NB4 (cell line): Measurements from ENCODE around the gene RTF2.

Experiments used
- DNase-seq: peaks from one replicate; pipeline ENCODE4 v3.0.0; 2010; ENCODE audit warnings: low read depth
- H3K4me3 ChIP-seq: one replicate; pipeline ENCODE4 v1.5.1; 2011; ENCODE audit warnings: mild to moderate bottlenecking, low read depth, low read length, moderate library complexity
- CTCF ChIP-seq: IDR thresholded peaks from one replicate; pipeline ENCODE4 v1.5.1; 2012; ENCODE audit warnings: low read depth, low read length
- MAX ChIP-seq: IDR thresholded peaks from 2 replicates; pipeline ENCODE4 v1.6.1; 2011; ENCODE audit warnings: low read depth, low read length
- MYC ChIP-seq: IDR thresholded peaks from 2 replicates; pipeline ENCODE4 v1.6.1; 2011; ENCODE audit warnings: low read depth, low read length
- POLR2A ChIP-seq: IDR thresholded peaks from 2 replicates; pipeline ENCODE4 v1.6.1; 2011; ENCODE audit warnings: mild to moderate bottlenecking; ENCODE audit not compliant: insufficient read length; ENCODE audit errors: extremely low read depth

Gene RTF2

GRCh38 chr20:56428410-56428809 lies 40.0 kb upstream of the RTF2 start:
- no peak for DNase-seq
- TF ChIP-seq POLR2A (no peak), MYC (no peak), CTCF (no peak), MAX (no peak)
- H3K4me3 ChIP-seq = no peak overlapping the region

- no peak for DNase-seq
- no peak overlapping the region for H3K4me3 ChIP-seq
- no peak for TF ChIP-seq MAX
Observed at GRCh38 chr20:56428881-56429280, 39.5 kb upstream of the RTF2 start.

- no peak for TF ChIP-seq MYC
- no peak for TF ChIP-seq CTCF
- peak; percentile 21; the same call in 1 of the 2 replicates for TF ChIP-seq MAX
- no peak for TF ChIP-seq POLR2A
- DNase-seq = peak; percentile 63
- no peak overlapping the region for H3K4me3 ChIP-seq
Observed at GRCh38 chr20:56429502-56429901, 38.9 kb upstream of the RTF2 start.

GRCh38 chr20:56429941-56430340 lies 38.5 kb upstream of the RTF2 start:
- DNase-seq = peak; percentile 21
- TF ChIP-seq MAX (no peak), MYC (no peak)
- H3K4me3 ChIP-seq = no peak overlapping the region

- TF ChIP-seq POLR2A (no peak), MAX (no peak), MYC (no peak), CTCF (no peak)
- no peak overlapping the region for H3K4me3 ChIP-seq
- DNase-seq = no peak
Observed at GRCh38 chr20:56430461-56430860, 38.0 kb upstream of the RTF2 start.

- TF ChIP-seq CTCF = no peak
- no peak for TF ChIP-seq MYC
- no peak for TF ChIP-seq POLR2A
- TF ChIP-seq MAX = no peak
- DNase-seq = no peak
- no peak overlapping the region for H3K4me3 ChIP-seq
Observed at GRCh38 chr20:56430957-56431356, 37.5 kb upstream of the RTF2 start.

- no peak overlapping the region for H3K4me3 ChIP-seq
- no peak for DNase-seq
Observed at GRCh38 chr20:56431471-56431870, 37.0 kb upstream of the RTF2 start.

More at GRCh38 chr20:56431471-56431870, 37.0 kb upstream of the RTF2 start:
- no peak for TF ChIP-seq MAX
- TF ChIP-seq POLR2A = no peak
- no peak for TF ChIP-seq MYC
- no peak for TF ChIP-seq CTCF
